Measurements from ENCODE around the gene E2F2. TPM values are rescaled to one million over a fixed set of nuclear protein-coding genes. Genes with fewer than 3 reads are reported as not detected.
"Not testable (repeated sequence)": the region's sequence is repeated elsewhere in the genome, so short reads cannot be mapped to it uniquely, and the experiment has no call there.

The E2F2 gene
- total RNA-seq, 1 experiment from 2014 or later, result 43.2 TPM

DNA sequence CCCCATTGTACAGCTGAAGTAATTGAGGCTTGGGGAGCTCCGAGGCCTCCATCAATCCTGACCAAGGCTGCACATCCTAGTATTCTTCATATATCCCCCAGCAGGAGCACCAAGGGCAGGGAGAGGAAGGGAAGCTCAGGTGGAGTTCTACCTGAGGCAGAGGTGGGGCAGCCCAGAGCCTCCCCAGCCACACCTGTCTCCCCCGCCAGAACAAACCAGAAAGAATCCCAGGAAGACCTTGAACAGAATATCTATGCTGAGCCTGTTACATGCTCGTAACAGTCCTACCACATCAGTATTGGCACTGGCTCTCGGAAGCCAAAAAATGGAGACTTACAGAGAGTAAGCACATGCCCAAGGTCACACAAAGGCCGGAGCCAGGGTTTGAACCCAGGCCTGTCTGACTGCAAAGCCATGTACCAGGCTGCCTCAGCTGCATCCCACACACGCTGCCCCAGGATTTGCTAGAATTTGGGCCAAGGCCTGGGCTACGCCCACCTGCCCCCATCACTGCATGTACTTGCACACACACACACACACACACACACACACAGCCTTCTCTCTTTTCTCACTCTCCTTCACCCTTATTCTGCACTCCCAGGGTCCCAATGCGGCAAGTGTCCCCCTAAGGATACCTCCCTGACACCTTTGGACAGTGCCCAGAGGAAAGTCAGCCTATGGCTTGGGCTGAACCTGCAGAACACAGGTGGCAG lies 4.5 kb downstream of the E2F2 start:
- Histone ChIP-seq H3K9me3 (replicated peaks) (no peaks in the 10 kb centered on the region), H3K36me3 (peaks cover 12% of the 10 kb centered on the region), H3K27ac (peak overlapping the region; percentile 96), H3K4me1 (peaks cover 54% of the 10 kb centered on the region), H3K4me3 (no peak overlapping the region), H3K27me3 (no peaks in the 10 kb centered on the region)
- no peak for DNase-seq

- H3K27me3 ChIP-seq, result no peaks in the 10 kb centered on the region
- no peaks in the 10 kb centered on the region for H3K9me3 ChIP-seq (replicated peaks)
- peaks cover 15% of the 10 kb centered on the region for H3K36me3 ChIP-seq
- H3K4me1 ChIP-seq, result peaks cover 53% of the 10 kb centered on the region
- H3K4me3 ChIP-seq, result peak overlapping the region; percentile 1; the same call in 1 of the 2 replicates
- peak; percentile 83 to 90 for DNase-seq
- peak overlapping the region; percentile 96 for H3K27ac ChIP-seq
These were observed 5.3 kb downstream of the E2F2 start for GRCh38 chr1:23525558-23526250.

- peak overlapping the region; percentile 96 for H3K27ac ChIP-seq
These were observed 6.2 kb downstream of the E2F2 start for GRCh38 chr1:23524716-23525401.

DNA sequence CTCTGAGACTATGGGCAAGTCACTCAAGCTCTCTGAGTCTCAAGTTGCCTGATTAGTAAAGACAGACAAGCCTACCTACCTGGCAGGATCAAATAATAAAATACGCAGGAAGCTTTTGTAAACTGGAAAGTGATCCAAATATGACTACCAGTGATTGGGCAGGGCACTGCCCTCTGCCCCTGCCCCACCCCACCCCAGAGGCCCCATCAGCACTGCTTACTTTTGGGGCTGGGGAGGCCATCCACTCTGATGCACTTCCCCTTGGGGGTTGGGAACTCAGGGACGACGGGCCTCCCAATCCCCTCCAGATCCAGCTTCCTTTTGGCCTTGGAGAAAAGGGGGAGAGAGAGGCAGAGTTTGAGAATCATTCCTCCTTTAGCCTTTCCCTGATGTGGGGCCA lies 6.9 kb downstream of the E2F2 start:
- Histone ChIP-seq H3K27ac (peak overlapping the region; percentile 96), H3K4me1 (peaks cover 49% of the 10 kb centered on the region)
- no peak for DNase-seq

More at GRCh38 chr1:23524716-23525401, 6.2 kb downstream of the E2F2 start:
- peak; percentile 97 to 99 for DNase-seq
- peaks cover 53% of the 10 kb centered on the region for H3K4me1 ChIP-seq
- H3K36me3 ChIP-seq, result peaks cover 15% of the 10 kb centered on the region
- H3K4me3 ChIP-seq, result peak overlapping the region; percentile 1; the same call in 1 of the 2 replicates
- H3K9me3 ChIP-seq (replicated peaks), result no peaks in the 10 kb centered on the region
- H3K27me3 ChIP-seq, result no peaks in the 10 kb centered on the region

DNA sequence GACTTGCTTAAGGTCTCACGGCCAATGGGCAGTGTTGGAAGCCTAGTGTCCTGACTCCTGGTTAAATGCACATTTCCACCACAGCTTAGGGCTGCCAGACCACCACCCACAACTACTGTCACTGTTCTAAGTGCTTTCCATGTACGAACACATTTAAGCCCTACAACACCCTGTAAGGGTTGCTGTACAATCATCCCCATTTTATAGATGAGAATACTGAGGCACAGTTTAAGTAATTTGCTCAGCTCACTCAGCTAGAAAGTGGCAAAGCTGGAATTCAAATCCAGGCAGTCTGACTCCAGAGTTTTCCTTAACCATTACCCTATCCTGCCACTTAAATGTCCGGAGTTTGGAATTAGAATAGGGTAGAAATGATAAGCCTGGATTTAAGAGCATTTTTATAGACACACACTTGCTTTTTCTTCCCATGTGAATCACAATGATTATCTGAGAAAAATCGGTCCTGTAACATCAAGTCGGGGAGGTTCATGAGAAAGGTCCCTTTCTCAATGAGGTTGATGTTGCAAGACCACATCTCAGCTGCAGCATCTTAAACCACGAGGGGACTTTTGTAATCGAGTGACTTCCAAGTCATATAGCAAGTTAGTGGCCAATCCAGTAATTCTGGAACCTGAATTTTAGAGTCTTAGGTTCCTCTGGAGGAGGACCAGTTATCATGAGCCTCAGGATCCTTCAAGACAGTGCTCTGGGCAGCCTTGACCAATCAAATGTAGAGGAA lies 8.6 kb downstream of the E2F2 start:
- no peak for DNase-seq
- H3K9me3 ChIP-seq (replicated peaks), result no peaks in the 10 kb centered on the region
- H3K4me1 ChIP-seq, result peaks cover 34% of the 10 kb centered on the region
- peaks cover 35% of the 10 kb centered on the region for H3K36me3 ChIP-seq
- no peaks in the 10 kb centered on the region for H3K27me3 ChIP-seq
- H3K4me3 ChIP-seq, result no peak overlapping the region
- H3K27ac ChIP-seq, result no peak overlapping the region

More for the DNA sequence above, 6.9 kb downstream of the E2F2 start:
- Histone ChIP-seq H3K36me3 (peaks cover 21% of the 10 kb centered on the region), H3K4me3 (no peak overlapping the region), H3K9me3 (replicated peaks) (no peaks in the 10 kb centered on the region), H3K27me3 (no peaks in the 10 kb centered on the region)

GRCh38 chr1:23521588-23521987 lies 9.4 kb downstream of the E2F2 start:
- H3K4me3 ChIP-seq, result no peak overlapping the region
- DNase-seq, result peak; percentile 58 to 60
- H3K27ac ChIP-seq, result no peak overlapping the region
- H3K36me3 ChIP-seq, result peaks cover 36% of the 10 kb centered on the region
- H3K9me3 ChIP-seq (replicated peaks), result no peaks in the 10 kb centered on the region
- H3K27me3 ChIP-seq, result no peaks in the 10 kb centered on the region
- peaks cover 26% of the 10 kb centered on the region for H3K4me1 ChIP-seq

DNA sequence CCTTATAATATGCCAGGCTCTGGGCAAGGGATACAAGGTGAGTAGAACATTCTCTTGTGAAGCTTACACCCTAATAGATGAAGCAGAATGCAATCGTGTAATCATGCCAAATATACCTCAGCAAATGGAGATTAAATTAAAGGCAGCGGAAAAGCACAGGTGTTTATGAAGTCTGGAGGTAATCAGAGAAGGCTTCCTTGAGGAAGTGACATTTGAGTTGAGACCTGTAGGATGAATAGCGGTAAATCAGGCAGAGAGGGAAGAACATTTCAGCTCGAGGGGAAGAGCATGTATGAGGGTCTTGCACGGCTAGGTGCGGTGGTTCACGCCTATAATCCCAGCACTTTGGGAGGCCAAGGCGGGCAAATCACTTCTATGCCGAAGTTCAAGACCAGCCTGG lies 13.5 kb downstream of the E2F2 start:
- H3K4me3 ChIP-seq, result no peak overlapping the region
- H3K36me3 ChIP-seq, result peaks cover 62% of the 10 kb centered on the region
- DNase-seq, result no peak
- H3K27me3 ChIP-seq, result no peaks in the 10 kb centered on the region
- no peaks in the 10 kb centered on the region for H3K4me1 ChIP-seq
- H3K27ac ChIP-seq, result no peak overlapping the region
- no peaks in the 10 kb centered on the region for H3K9me3 ChIP-seq (replicated peaks)

DNA sequence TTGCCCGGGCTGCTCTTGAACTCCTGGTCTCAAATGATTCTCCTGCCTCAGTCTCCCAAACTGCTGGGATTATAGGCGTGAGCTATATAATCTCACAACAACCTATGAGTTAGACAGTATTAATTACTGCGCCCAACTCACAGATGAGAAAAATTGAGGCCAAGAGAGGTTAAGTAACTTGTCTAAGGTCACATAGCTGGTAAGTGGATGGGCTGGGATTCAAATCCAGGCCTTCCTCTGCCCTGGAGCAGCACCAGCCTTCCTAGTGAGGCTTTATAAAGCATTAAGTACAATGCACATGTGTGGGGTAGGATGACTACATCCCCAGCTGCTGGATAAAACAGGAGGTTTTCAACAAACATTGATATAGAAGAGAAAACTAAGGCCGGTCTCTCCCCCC lies 15.1 kb downstream of the E2F2 start:
- H3K4me3 ChIP-seq, result no peak overlapping the region
- H3K27me3 ChIP-seq, result no peaks in the 10 kb centered on the region
- no peaks in the 10 kb centered on the region for H3K9me3 ChIP-seq (replicated peaks)
- no peak for DNase-seq
- H3K27ac ChIP-seq, result no peak overlapping the region
- peaks cover 55% of the 10 kb centered on the region for H3K36me3 ChIP-seq
- H3K4me1 ChIP-seq, result no peaks in the 10 kb centered on the region

GRCh38 chr1:23514111-23514679 lies 16.8 kb downstream of the E2F2 start:
- H3K4me3 ChIP-seq, result no peak overlapping the region
- no peaks in the 10 kb centered on the region for H3K27me3 ChIP-seq
- no peaks in the 10 kb centered on the region for H3K9me3 ChIP-seq (replicated peaks)
- DNase-seq, result no peak
- no peak overlapping the region for H3K27ac ChIP-seq
- H3K36me3 ChIP-seq, result peaks cover 55% of the 10 kb centered on the region
- no peaks in the 10 kb centered on the region for H3K4me1 ChIP-seq

DNA sequence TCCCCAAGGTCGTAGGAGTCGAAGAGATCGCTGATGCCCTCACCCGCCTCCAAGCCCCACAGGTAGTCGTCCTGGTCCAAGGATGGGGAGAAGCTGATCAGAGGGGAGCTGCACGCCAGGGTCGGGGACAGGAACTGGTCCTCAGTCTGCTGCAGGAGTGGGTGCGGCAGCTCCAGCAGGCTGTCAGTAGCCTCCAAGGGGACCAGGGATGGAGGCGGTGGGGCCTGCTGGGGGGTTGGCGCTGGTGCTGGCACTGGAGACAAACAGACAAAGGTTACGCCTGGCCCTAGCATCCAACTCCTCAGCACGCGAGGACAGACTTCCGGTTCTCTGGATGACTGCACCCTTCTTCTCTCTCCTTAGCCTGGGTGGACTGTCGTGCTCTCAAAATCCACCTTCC lies 21.1 kb downstream of the E2F2 start:
- Histone ChIP-seq H3K9me3 (replicated peaks) (no peaks in the 10 kb centered on the region), H3K27me3 (no peaks in the 10 kb centered on the region), H3K4me1 (no peaks in the 10 kb centered on the region), H3K27ac (no peak overlapping the region), H3K4me3 (no peak overlapping the region), H3K36me3 (peaks cover 51% of the 10 kb centered on the region)
- DNase-seq, result no peak

- peaks cover 31% of the 10 kb centered on the region for H3K36me3 ChIP-seq
- no peak for DNase-seq
- no peak overlapping the region for H3K27ac ChIP-seq
- no peak overlapping the region for H3K4me3 ChIP-seq
- no peaks in the 10 kb centered on the region for H3K27me3 ChIP-seq
- H3K9me3 ChIP-seq (replicated peaks), result no peaks in the 10 kb centered on the region
- no peaks in the 10 kb centered on the region for H3K4me1 ChIP-seq
These were observed 24.5 kb downstream of the E2F2 start for GRCh38 chr1:23506376-23507107.

GRCh38 chr1:23505851-23506250 lies 25.2 kb downstream of the E2F2 start:
- no peak for DNase-seq
- H3K4me1 ChIP-seq, result no peaks in the 10 kb centered on the region
- H3K27me3 ChIP-seq, result no peaks in the 10 kb centered on the region
- peaks cover 31% of the 10 kb centered on the region for H3K36me3 ChIP-seq
- H3K4me3 ChIP-seq, result no peak overlapping the region
- no peaks in the 10 kb centered on the region for H3K9me3 ChIP-seq (replicated peaks)
- H3K27ac ChIP-seq, result no peak overlapping the region

DNA sequence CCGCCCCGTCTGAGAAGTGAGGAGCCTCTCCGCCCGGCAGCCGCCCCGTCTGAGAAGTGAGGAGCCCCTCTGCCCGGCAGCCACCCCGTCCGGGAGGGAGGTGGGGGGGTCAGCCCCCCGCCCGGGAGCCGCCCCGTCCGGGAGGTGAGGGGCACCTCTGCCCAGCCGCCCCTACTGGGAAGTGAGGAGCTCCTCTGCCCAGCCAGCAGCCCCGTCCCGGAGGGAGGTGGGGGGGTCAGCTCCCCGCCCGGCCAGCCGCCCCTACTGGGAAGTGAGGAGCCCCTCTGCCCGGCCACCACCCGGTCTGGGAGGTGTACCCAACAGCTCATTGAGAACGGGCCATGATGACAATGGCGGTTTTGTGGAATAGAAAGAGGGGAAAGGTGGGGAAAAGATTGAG lies 26.9 kb downstream of the E2F2 start:
- not testable (repeated sequence) for H3K4me3 ChIP-seq; H3K4me1 ChIP-seq; H3K27me3 ChIP-seq; H3K27ac ChIP-seq; DNase-seq; H3K9me3 ChIP-seq (replicated peaks)
- H3K36me3 ChIP-seq, result peaks cover 25% of the 10 kb centered on the region

GRCh38 chr1:23502951-23503350 lies 28.1 kb downstream of the E2F2 start:
- no peak overlapping the region for H3K4me3 ChIP-seq
- peaks cover 19% of the 10 kb centered on the region for H3K36me3 ChIP-seq
- no peaks in the 10 kb centered on the region for H3K4me1 ChIP-seq
- DNase-seq, result no peak
- no peaks in the 10 kb centered on the region for H3K27me3 ChIP-seq
- no peak overlapping the region for H3K27ac ChIP-seq
- H3K9me3 ChIP-seq (replicated peaks), result no peaks in the 10 kb centered on the region
